GM19438 (cell line): ENCODE results near the gene ANGPTL2.

Source experiments
- ATAC-seq: cut with Tn5 transposase; IDR thresholded peaks from one replicate; pipeline ENCODE4 v1.9.1; 2021; ENCODE audit warnings: low read depth; ENCODE audit not compliant: unreplicated experiment

The ANGPTL2 gene

DNA sequence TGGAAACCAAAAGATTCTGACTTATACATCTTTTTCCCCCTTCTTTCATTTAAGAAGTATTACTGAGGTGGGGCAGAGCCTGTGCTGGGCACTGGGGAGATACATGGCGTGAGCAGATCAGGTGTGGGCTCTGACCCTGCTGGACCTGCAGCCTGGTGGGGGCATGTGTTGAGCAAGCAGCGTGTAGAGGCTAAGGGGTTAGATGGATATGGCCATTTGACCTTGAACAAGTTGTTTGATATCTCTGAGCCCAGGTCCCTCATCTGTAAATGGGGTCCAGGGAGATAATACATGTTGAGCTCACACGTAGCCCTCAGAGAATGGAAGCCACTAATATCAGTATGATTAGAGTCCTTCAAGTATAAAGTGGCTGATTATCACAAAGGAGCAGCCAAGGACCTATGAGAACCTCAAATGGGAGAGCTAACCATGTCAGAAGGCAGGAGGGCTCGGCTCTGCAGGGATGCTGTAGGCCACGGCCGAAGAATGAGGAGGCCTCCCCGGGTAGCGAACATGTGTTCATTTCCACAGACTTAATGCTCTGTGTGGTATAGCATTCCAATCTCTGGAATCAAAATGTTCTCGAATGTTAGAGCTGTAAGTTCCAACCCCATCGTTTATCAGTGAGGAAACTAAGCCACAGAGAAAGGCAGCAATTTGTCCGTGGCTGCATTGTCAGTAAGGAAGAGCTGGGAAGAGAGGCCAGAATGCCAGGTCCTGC, 15.4 kb upstream of the ANGPTL2 start:
- ATAC-seq: no peak

- no peak for ATAC-seq
Observed at GRCh38 chr9:127136880-127137639, 14.6 kb upstream of the ANGPTL2 start.

DNA sequence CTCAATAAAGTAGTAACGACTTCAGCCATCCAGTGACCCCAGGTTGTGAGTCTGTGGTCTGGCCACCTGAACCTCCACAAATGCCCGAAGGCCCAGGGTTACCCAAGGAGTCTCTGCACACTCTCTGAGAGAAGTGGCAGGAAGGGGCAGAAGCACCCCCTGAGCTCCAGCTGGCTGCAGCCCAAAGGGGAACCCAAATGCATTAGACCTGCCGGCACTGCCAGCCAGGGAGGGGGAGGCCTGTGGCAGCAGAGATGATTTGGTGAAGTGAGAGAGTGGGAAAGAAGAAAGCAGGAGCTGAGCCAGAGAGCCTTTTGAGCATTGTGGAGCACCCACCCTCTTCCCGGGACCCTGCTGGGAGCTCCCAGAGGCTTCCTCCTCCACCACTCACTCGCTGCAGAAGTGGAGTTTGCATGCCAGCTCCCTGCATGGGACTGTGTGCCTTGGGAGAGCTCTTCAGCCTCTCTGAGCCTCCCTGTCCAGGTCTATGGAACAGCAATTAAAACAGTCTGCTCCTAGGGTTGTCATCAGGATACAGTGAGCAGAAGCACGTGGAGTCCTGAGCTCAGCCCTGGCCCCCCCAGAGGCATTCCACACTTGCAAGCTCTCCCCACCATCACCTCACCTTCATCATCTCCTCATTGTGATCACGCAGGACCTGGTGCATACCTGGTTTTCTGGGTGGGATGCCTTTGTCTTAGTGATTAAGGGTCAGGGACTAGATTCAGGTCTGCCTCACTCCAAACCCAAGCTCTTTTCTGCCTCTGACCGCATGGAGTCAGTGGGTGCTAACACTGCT, 13.8 kb upstream of the ANGPTL2 start:
- ATAC-seq: no peak

GRCh38 chr9:127135056-127135745, 12.8 kb upstream of the ANGPTL2 start:
- ATAC-seq: no peak

DNA sequence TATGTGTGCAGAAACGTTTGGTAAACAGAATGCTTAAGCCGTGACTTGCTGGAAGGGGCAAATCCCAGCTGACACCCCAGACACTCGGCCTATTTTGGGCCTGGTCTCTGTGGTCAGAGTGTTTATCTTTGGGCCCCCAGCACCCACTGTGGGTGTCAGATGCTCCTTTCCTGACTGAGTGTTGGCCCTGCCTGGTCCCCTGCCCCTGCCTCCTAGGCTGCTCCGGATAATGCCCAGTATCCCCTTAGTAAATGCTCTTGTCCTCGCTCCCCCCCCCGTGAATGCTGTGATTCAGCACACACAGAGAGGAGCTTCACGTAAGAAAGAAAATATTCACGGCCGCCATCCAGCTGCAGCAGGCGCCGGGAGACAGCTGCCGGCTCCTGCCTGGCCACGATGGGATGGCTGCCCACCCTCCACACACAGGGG, 11.3 kb upstream of the ANGPTL2 start:
- no peak for ATAC-seq

DNA sequence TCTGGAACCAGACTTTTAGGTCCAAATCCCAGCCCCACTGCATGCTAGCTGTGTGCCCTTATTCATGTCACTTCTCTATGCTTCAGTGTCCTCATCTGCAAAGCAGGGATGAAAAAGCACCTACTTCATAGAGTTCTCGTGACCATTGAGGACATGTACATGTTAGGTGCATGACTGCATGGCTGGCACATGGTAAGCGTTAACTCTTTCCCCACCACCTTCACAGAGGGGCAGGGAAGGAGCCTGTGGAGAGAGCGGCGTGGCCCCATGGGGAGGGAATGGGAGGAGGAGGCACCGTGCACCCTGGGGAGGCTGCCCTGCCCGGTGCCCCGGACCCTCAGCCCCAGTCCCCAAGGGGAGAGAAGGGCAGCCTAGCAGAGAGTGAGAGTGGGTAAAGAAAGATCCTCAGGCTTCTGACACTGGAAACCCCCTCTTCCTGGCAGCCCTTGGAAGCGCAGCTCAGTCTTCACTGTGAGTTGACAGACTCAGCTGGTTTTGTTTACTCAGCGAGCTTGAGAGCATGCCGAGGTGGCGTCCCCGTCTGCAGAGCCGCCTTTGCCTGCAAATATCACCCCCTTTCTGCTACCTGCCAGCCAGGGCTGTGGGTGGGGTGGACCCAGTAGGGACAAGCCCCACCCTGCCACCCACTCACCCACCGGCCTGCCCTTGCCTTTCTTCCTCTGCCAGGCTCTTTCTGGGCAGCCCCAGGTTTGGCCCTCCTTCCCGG, 10.6 kb upstream of the ANGPTL2 start:
- no peak for ATAC-seq

GRCh38 chr9:127132375-127132774, 9.9 kb upstream of the ANGPTL2 start:
- ATAC-seq: no peak

DNA sequence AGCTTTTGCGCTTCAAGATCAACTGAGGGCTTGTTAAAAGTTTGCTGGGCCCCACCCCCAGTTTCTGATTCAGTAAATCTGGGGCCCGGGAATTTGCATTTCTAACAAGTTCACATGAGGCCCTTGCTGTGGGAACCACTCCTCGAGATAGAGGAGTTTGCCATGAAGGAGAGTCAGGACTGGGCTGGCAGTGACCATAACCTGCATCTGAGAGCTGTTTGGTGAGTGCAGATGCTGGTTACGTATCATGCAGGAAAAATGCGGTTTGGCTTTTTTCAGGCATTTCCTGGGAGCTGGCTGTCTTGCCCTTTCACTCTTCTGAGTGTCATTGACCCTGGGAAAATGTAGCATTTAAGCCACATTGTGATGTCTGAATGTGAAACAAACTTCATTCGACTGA, 9.4 kb upstream of the ANGPTL2 start:
- no peak for ATAC-seq

- ATAC-seq: no peak
Observed at GRCh38 chr9:127130661-127131538, 8.5 kb upstream of the ANGPTL2 start.

DNA sequence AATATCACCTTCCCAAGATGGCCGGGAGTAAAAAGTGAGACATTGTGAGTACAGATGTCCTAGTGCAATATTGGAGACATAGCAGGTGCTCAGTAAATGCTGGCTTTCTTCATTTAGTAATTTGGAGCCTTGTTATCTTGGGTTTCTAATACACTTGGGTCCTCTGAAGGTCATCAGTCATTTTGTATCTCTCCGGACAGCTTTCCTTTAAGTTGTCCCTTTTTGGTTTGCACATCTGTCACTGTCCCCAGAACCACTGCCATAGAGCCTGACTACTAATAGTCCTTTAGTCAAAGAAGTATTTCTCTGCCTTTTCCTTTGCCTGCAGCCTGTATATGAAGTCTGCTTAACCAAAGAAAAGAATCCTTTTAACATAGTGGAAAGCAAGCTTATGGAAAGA, 7.8 kb upstream of the ANGPTL2 start:
- ATAC-seq: no peak

- ATAC-seq: no peak
Observed at GRCh38 chr9:127129718-127130085, 7.3 kb upstream of the ANGPTL2 start.

DNA sequence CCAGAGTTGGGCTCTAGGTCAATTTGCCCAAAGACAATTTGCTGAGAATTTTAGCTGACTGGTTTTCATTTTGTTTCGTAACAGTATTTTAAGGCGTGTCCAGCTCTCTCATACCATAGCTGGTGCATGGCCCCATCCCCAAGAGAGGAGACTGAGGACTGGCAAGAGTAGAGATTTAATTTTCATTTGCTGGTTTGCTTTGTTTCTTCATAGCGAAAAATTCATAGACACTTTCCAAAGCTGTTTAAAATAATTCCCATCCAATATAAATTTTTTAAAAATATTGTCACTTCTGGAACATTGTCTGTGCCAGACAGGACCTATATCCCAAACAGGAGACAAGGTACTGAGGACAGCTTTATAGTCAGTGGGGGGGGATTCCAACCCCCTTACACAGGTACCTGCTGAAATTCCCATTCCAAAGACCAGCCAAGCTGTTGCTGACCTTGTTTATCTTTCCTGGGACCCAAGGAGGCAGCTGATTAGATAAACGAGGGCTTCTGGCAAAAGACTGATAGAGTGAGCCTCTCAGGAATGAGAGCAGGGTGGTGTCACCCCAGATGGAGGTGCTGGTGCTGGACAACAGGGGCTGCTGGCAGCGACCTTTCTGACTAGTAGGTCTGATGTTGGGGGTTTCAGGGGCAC, 6.8 kb upstream of the ANGPTL2 start:
- no peak for ATAC-seq

DNA sequence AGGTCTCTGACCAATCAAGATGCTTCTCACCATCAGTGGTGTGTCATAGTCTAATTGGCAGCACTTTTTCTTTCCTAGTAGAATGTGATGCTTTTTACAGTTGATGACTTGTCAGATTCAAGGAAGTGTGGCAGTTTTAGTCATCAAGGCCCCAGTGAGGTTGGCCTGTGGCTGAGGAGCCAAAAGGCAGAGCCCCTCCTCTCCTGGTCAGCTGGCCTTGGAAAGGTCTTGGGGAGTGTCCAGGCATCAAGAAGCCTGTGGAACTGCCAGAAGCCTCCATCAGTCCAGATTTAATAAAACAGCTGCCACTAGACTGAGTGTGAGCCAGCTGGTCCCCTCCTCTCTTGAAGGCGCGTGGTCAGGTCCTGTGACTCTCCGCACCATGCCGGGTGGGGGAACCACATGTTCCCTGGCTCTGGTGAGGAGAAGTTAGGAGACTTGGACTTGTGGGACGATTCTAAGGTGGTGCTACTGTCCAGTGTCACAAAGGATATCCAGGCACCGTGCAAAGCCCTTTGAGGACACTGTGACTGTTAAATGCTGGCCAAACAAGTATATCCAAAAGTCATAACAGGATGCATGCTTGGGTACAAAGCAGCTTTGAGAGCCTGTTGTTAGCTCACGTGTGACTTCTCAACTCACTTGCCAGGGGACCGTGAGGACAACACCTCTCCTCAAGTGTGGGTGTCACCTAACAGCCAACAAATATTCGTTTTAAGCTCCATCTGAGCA, 6.1 kb upstream of the ANGPTL2 start:
- ATAC-seq: no peak

- no peak for ATAC-seq
Observed at GRCh38 chr9:127126971-127127370, 4.5 kb upstream of the ANGPTL2 start.

GRCh38 chr9:127124792-127125191, 2.4 kb upstream of the ANGPTL2 start:
- ATAC-seq: no peak

GRCh38 chr9:127124111-127124531, 1.7 kb upstream of the ANGPTL2 start:
- ATAC-seq: no peak

DNA sequence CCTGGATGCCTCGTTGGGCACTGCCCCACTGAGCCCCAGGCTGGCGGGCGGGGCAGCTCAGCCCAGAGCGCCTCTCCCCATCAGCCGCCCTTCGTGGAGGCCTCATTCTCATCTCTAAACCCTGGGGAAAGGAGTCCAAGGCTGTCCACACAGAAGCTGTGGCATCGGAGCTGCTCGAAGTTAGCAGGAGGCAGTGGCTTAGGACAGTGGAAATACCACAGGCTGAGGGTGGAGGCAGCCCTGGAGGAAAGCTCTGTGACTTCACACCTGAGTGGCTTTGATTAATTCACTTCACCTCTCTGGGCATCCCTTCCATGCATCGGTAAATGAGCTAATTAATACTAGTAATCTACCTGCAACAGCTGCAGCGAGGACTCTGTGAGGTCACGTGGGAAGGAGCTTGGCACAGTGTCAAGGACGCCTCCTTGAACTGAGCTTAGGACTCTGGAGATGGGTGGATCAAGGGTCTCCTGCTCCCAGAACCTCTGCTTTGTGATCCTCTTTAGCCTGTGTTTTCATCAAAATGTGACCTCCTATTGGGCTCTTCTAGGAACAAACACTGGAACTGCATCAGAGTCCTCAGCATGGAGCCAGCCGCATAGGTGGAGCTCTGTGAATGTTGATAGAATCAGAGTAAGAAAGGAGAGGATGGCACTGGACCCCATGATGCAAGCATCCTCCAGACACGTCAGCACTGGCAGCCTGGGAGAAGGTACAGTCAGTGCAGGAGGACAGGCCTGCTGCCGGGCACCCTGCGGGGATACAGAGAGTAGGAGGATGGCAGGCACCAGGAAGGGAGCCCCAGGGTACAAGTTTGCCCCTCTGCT, 842 bp upstream of the ANGPTL2 start:
- ATAC-seq: no peak
